ENCODE results near the gene OR7G3. TPM values are rescaled to one million over a fixed set of nuclear protein-coding genes. Genes with fewer than 3 reads are reported as not detected.

Gene OR7G3
- polyA plus RNA-seq, 1 donor from 2014 or later: not detected

GRCh38 chr19:9159891-9160290, 33.1 kb upstream of the OR7G3 start:
- no peak for TF ChIP-seq EZH2 (IDR thresholded peaks at IDR 0.05; ENCODE audit: borderline replicate concordance, insufficient read depth, low read length, poor library complexity, severe bottlenecking)
- no peak for TF ChIP-seq CTCF (IDR thresholded peaks at IDR 0.05; ENCODE audit: poor library complexity, severe bottlenecking)
- no peak for TF ChIP-seq POLR2AphosphoS5 (IDR thresholded peaks at IDR 0.05)
- no peak for TF ChIP-seq RAD21 (conservative IDR thresholded peaks at IDR 0.05)
- TF ChIP-seq REST (IDR thresholded peaks at IDR 0.05; ENCODE audit: borderline replicate concordance): no peak
- TF ChIP-seq SMC3 (conservative IDR thresholded peaks at IDR 0.05; ENCODE audit: poor library complexity): no peak
- no peak for TF ChIP-seq TAF1 (IDR thresholded peaks at IDR 0.05; ENCODE audit: low read depth)
- no peak for TF ChIP-seq EP300 (conservative IDR thresholded peaks at IDR 0.05; ENCODE audit: poor library complexity, severe bottlenecking)
- no peak for TF ChIP-seq MXI1 (conservative IDR thresholded peaks at IDR 0.05; ENCODE audit: poor library complexity, severe bottlenecking)
- Histone ChIP-seq H3K27ac (ENCODE audit: low read length) (no peak overlapping the region), H3K4me2 (ENCODE audit: low read length) (no peak overlapping the region), H3K9ac (ENCODE audit: low read length) (no peak overlapping the region), H3K36me3 (ENCODE audit: insufficient read depth, low read length) (peaks cover 46% of the 10 kb centered on the region), H4K20me1 (ENCODE audit: insufficient read depth) (no peaks in the 10 kb centered on the region), H3K79me2 (replicated peaks; ENCODE audit: insufficient read depth, low read length) (peaks cover 4% of the 10 kb centered on the region), H3K9me3 (ENCODE audit: low read length) (peaks cover 21% of the 10 kb centered on the region), H3K9me2 (ENCODE audit: insufficient read depth, low read length) (no peaks in the 10 kb centered on the region), H3K27me3 (ENCODE audit: insufficient read depth, low read depth, low read length) (no peaks in the 10 kb centered on the region), H2AFZ (ENCODE audit: low read depth, low read length) (no peak overlapping the region), H3K4me3 (ENCODE audit: low read length) (no peak overlapping the region), H3F3A (ENCODE audit: insufficient read depth, low read length, poor library complexity, severe bottlenecking) (no peaks in the 10 kb centered on the region)

DNA sequence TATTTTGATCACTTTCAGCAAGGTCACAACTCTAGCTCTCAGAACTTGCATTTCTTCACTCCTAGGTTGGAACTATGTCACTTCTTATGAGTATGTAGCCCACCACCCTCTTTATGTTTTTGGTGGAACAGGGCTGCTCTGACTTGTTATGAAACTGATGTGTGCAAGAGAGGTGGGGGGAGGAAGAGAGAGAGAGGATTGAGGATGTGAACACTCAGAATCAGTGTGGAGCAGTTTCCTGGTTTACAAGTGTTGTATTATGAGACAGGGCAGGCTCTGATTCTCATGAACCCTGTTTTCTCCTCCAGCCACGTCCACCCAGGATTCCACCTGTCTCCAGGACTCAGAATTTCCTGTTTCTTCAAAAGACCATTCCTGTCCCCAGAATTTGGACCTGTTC, 29.6 kb upstream of the OR7G3 start:
- Histone ChIP-seq H3K9ac (ENCODE audit: low read length) (no peak overlapping the region), H3K4me2 (ENCODE audit: low read length) (no peak overlapping the region), H2AFZ (ENCODE audit: low read depth, low read length) (no peak overlapping the region), H3K27me3 (ENCODE audit: insufficient read depth, low read depth, low read length) (no peaks in the 10 kb centered on the region), H3K9me3 (ENCODE audit: low read length) (peaks cover 28% of the 10 kb centered on the region), H3K36me3 (ENCODE audit: insufficient read depth, low read length) (peaks cover 34% of the 10 kb centered on the region), H3K4me3 (ENCODE audit: low read length) (no peak overlapping the region), H3K9me2 (ENCODE audit: insufficient read depth, low read length) (no peaks in the 10 kb centered on the region), H3K27ac (ENCODE audit: low read length) (no peak overlapping the region), H4K20me1 (ENCODE audit: insufficient read depth) (no peaks in the 10 kb centered on the region), H3K79me2 (replicated peaks; ENCODE audit: insufficient read depth, low read length) (peaks cover 29% of the 10 kb centered on the region), H3F3A (ENCODE audit: insufficient read depth, low read length, poor library complexity, severe bottlenecking) (no peaks in the 10 kb centered on the region)
- TF ChIP-seq REST (IDR thresholded peaks at IDR 0.05; ENCODE audit: borderline replicate concordance): no peak
- no peak for TF ChIP-seq TAF1 (IDR thresholded peaks at IDR 0.05; ENCODE audit: low read depth)
- TF ChIP-seq POLR2AphosphoS5 (IDR thresholded peaks at IDR 0.05): no peak
- TF ChIP-seq EP300 (conservative IDR thresholded peaks at IDR 0.05; ENCODE audit: poor library complexity, severe bottlenecking): no peak
- TF ChIP-seq SMC3 (conservative IDR thresholded peaks at IDR 0.05; ENCODE audit: poor library complexity): no peak
- TF ChIP-seq EZH2 (IDR thresholded peaks at IDR 0.05; ENCODE audit: borderline replicate concordance, insufficient read depth, low read length, poor library complexity, severe bottlenecking): no peak
- TF ChIP-seq RAD21 (conservative IDR thresholded peaks at IDR 0.05): no peak
- TF ChIP-seq MXI1 (conservative IDR thresholded peaks at IDR 0.05; ENCODE audit: poor library complexity, severe bottlenecking): no peak
- TF ChIP-seq CTCF (IDR thresholded peaks at IDR 0.05; ENCODE audit: poor library complexity, severe bottlenecking): no peak

Measured in neural cell (in vitro differentiated cells).